ENCODE measurements around the gene SPATA2L. TPM values are rescaled to one million over a fixed set of nuclear protein-coding genes. Genes with fewer than 3 reads are reported as not detected.
A peak's percentile ranks its signal among the peaks of the same experiment; 100 is the strongest.
"Not testable (repeated sequence)": the region's sequence is repeated elsewhere in the genome, so short reads cannot be mapped to it uniquely, and the experiment has no call there.

Gene SPATA2L
- total RNA-seq, 1 donor from 2014 or later: 39.3 TPM

- no peak overlapping the region for H3K4me3 ChIP-seq (ENCODE audit: low read depth, low read length)
- no peak for DNase-seq (ENCODE audit: low read depth)
- TF ChIP-seq CTCF (conservative IDR thresholded peaks at IDR 0.05; ENCODE audit: low read depth, low read length): no peak
Measured at GRCh38 chr16:89688395-89688794, 13.1 kb downstream of the SPATA2L start.

- peak overlapping the region; percentile 89 for H3K4me3 ChIP-seq (ENCODE audit: low read depth, low read length)
- peak; percentile 84 for DNase-seq (ENCODE audit: low read depth)
- no peak for TF ChIP-seq CTCF (conservative IDR thresholded peaks at IDR 0.05; ENCODE audit: low read depth, low read length)
Measured at GRCh38 chr16:89687092-89687940, 14.2 kb downstream of the SPATA2L start.

GRCh38 chr16:89686520-89687091, 14.9 kb downstream of the SPATA2L start, which contains the start of gene CDK10:
TSS of gene CDK10 (plus strand) at chr16:89686689. CDS start at chr16:89686711, 22 bp downstream.
- H3K4me3 ChIP-seq (ENCODE audit: low read depth, low read length): peak within 1 kb of the TSS; percentile 89
- TF ChIP-seq CTCF (conservative IDR thresholded peaks at IDR 0.05; ENCODE audit: low read depth, low read length): no peak
- no peak for DNase-seq (ENCODE audit: low read depth)

- TF ChIP-seq CTCF (conservative IDR thresholded peaks at IDR 0.05; ENCODE audit: low read depth, low read length): no peak
- peak overlapping the region; percentile 89 for H3K4me3 ChIP-seq (ENCODE audit: low read depth, low read length)
- DNase-seq (ENCODE audit: low read depth): no peak
Measured at GRCh38 chr16:89685916-89686315, 15.6 kb downstream of the SPATA2L start.

GRCh38 chr16:89678258-89678657, 23.2 kb downstream of the SPATA2L start:
- DNase-seq (ENCODE audit: low read depth): no peak
- TF ChIP-seq CTCF (conservative IDR thresholded peaks at IDR 0.05; ENCODE audit: low read depth, low read length): no peak
- no peak overlapping the region for H3K4me3 ChIP-seq (ENCODE audit: low read depth, low read length)

GRCh38 chr16:89672177-89672941, 29.1 kb downstream of the SPATA2L start:
- DNase-seq (ENCODE audit: low read depth): no peak
- no peak for TF ChIP-seq CTCF (conservative IDR thresholded peaks at IDR 0.05; ENCODE audit: low read depth, low read length)

GRCh38 chr16:89671565-89671964, 29.9 kb downstream of the SPATA2L start:
- H3K4me3 ChIP-seq (ENCODE audit: low read depth, low read length); DNase-seq (ENCODE audit: low read depth): not testable (repeated sequence)

More at GRCh38 chr16:89672177-89672941, 29.1 kb downstream of the SPATA2L start:
- no peak overlapping the region for H3K4me3 ChIP-seq (ENCODE audit: low read depth, low read length)

All from epithelial cell of proximal tubule (primary cell).